ENCODE measurements around the gene METTL1. TPM values are rescaled to one million over a fixed set of nuclear protein-coding genes. Genes with fewer than 3 reads are reported as not detected.

The METTL1 gene
- total RNA-seq, 4 donors from 2014 or later, result 4.4 to 13.7 (median 6.2) TPM

GRCh38 chr12:57771236-57771872 is 551 bp downstream of the METTL1 start:
- TF ChIP-seq, protein P1, sequence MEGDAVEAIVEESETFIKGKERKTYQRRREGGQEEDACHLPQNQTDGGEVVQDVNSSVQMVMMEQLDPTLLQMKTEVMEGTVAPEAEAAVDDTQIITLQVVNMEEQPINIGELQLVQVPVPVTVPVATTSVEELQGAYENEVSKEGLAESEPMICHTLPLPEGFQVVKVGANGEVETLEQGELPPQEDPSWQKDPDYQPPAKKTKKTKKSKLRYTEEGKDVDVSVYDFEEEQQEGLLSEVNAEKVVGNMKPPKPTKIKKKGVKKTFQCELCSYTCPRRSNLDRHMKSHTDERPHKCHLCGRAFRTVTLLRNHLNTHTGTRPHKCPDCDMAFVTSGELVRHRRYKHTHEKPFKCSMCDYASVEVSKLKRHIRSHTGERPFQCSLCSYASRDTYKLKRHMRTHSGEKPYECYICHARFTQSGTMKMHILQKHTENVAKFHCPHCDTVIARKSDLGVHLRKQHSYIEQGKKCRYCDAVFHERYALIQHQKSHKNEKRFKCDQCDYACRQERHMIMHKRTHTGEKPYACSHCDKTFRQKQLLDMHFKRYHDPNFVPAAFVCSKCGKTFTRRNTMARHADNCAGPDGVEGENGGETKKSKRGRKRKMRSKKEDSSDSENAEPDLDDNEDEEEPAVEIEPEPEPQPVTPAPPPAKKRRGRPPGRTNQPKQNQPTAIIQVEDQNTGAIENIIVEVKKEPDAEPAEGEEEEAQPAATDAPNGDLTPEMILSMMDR (IDR thresholded peaks at IDR 0.05; ENCODE audit: low read depth), result no peak

- TF ChIP-seq, protein P1 (IDR thresholded peaks at IDR 0.05; ENCODE audit: low read depth), result no peak
These were observed 1.2 kb downstream of the METTL1 start for GRCh38 chr12:57770734-57771133.

DNA sequence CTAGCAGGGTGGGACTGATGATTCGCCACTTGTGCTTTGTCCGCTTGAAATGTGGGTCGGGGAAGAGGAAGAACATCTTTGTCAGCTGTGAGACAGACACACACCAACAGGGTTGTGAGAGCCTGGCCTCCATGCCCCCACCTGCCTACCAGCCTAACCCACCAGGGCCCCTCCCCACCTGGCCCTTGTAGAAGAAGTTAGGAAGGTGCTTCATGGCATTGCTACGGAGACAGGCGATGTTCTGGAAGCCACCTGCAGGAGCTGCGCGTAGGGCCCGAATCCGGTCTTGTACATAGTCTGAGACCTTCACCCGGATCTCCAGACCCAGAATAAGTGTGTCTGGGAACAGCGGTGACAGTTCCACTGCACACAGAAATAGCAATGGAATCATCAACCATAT is 2.3 kb downstream of the METTL1 start:
- TF ChIP-seq, protein P1 (IDR thresholded peaks at IDR 0.05; ENCODE audit: low read depth), result no peak

- TF ChIP-seq, protein P1 (IDR thresholded peaks at IDR 0.05; ENCODE audit: low read depth), result no peak
These were observed 4.0 kb downstream of the METTL1 start for GRCh38 chr12:57767876-57768275.

DNA sequence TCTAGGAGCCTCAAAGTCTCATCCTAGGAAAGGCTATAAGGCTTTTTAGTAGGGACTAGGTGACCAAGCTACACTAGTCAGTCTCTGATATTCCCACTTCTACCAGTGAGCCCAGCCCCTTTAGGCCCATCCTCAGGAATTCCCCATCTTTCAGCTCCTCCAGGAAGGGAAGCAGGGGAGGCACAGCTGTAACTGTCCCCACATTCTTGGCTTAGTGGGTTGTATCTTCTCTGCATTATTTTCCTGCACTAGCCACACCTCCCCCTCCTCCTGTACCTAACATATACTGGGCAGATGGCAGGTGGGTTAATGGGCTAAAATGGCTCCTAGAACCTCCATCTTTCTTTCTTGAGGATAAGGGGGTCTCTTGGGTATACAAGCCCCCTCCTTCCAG is 4.6 kb downstream of the METTL1 start:
- TF ChIP-seq, protein P1 (IDR thresholded peaks at IDR 0.05; ENCODE audit: low read depth), result no peak

DNA sequence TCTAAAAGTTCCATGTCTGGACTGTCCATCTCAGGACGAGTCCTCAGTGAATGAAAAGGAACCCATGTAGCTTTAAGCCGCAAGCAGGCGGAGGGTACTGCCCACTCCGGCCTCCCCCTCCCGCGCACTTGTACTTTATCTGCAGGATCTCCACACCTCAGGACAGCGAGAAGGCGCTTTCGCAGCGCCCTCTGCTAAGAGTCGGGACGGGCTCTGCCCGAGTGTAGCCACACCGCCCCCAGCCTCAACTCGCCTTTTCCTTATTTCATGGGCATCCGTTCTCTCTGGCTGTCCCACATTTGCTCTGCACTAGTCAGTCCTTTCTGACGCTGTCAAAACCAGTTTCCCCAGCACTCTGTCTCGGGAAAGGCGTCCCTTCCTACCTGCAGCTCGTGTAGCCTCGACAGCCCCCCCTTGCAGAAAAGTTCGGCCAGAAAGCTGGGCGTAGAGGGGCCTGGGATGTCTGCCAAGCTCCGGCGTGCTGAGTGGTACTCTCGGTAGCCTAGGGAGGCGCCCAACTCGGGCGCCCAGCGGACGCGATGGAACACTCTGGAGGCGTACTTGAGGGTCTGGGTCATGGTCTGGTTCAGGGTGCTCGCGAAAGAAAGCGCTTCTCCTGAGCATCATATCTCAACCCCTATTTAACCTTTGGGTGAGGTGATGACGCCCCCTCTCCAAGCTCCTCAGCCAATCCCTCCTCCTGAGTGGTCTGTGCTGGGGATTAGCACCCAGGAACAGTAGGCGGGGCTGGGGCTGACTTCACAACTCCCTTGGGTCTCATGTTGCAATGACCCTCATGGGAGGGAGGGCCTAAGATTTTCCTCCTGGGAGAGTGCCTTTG is 5.2 kb downstream of the METTL1 start, which contains the start of gene CYP27B1:
CYP27B1 (minus strand) TSS at position 615 of the 841 bp plus-strand sequence; CDS start at position 578, 37 bp downstream.
- TF ChIP-seq, protein P1 (IDR thresholded peaks at IDR 0.05; ENCODE audit: low read depth), result no peak
